SHP77 (cell line): ENCODE results near the gene ATP8B4.
"Not testable (repeated sequence)": the region's sequence is repeated elsewhere in the genome, so short reads cannot be mapped to it uniquely, and the experiment has no call there.

ENCODE experiments used
- DNase-seq, 2 experiments: peaks; one replicate each; lab custom pipeline; 2025; lab: John Stamatoyannopoulos, UW

Gene ATP8B4

GRCh38 chr15:50109076-50109987, 9.7 kb downstream of the ATP8B4 start:
- no peak for DNase-seq

DNA sequence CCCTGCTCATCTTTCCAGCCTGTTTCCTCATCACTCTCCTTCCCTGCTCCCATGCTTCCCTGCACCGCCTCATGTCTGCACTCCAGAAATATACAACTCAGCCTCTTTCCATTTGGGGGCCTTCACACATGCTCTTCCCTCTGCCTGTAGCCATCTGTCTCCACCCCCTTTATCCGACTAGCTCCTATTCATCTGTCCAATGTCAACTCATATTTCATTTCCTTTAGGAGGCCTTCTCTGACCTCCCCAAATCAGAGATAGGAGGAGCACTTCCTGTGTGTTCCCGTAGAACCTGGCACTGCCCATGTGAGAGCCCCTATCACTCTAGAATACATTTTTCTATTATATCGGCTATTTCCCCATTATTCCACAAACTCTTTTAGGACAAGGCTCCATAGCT, 10.6 kb downstream of the ATP8B4 start:
- DNase-seq: no peak

- no peak for DNase-seq
Measured at GRCh38 chr15:50107591-50108408, 11.2 kb downstream of the ATP8B4 start.

- DNase-seq: no peak
Measured at GRCh38 chr15:50107157-50107556, 11.9 kb downstream of the ATP8B4 start.

DNA sequence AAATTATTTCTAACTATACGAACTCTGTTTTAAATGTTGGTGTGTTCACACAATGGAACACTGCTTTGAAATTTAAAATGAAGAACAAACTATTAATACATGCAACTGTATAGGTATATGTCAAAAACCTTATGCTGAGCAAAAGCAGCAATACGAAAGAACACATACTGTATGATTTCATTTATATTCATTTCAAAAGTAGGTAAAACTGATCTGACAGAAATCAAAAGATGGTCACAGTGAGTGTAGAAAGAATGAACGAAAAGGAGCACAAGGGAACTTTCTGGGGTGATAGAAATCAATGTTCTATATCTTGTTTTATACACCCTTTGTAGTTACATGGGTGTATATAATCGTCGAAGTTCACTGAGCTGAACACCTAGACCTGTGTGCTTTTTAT, 12.6 kb downstream of the ATP8B4 start:
- no peak for DNase-seq

GRCh38 chr15:50100486-50100885, 18.5 kb downstream of the ATP8B4 start:
- DNase-seq: no peak

GRCh38 chr15:50098545-50098944, 20.5 kb downstream of the ATP8B4 start:
- no peak for DNase-seq

DNA sequence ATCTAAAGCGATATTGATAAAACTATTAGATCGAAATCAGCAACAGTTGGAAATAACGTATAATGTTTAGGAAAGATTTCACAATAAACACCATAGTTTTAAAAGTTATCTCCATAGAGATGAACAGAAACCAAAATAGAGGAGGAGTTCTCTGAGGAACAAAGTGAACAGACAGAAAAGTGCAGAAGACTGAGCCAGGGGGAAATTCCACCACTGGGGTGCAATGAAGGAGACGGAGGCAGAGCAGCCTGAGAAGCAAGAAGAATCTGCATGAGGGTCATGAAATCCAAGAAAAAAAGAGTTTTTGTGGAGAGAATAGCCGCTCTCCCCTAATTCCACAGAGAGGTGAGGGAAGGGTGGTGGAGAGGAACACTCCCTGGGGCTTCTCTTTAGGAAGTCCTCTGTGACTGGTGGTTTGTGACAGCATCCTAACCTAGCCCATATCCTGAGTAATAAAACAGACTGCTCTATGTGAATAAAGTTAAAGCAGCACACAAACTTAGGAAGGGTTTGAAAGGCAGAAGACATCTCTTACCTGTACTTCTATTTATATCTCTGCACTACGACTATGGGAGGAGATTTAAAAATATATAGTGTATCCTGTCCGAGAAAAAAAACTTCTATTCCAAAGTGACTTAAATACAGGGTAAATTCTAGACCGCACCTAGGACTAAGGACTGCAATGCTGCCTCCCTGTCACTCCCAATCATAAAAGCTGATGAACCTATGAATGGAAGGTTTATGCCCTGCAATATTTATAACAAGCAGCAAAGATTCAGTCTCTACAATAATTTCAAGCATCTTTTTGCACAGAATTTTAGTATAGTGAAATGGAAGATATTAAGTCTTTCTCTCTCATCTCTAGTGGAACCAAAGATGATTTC, 22.9 kb downstream of the ATP8B4 start:
- no peak for DNase-seq

DNA sequence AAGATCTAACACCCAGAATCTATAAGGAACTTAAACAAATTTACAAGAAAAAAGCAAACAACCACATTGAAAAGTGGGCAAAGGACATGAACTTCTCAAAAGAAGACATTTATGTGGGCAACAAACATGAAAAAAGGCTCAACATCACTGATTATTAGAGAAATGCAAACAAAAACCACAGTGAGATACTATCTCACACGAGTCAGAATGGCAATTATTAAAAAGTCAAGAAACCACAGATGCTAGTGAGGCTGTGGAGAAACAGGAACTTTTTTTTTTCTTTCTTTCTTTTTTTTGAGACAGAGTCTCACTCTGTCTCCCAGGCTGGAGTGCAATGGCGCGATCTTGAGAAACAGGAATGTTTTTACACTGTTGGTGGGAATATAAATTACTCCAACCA, 29.6 kb downstream of the ATP8B4 start:
- not testable (repeated sequence) for DNase-seq

- no peak for DNase-seq
Measured at GRCh38 chr15:50084932-50085331, 34.1 kb downstream of the ATP8B4 start.

DNA sequence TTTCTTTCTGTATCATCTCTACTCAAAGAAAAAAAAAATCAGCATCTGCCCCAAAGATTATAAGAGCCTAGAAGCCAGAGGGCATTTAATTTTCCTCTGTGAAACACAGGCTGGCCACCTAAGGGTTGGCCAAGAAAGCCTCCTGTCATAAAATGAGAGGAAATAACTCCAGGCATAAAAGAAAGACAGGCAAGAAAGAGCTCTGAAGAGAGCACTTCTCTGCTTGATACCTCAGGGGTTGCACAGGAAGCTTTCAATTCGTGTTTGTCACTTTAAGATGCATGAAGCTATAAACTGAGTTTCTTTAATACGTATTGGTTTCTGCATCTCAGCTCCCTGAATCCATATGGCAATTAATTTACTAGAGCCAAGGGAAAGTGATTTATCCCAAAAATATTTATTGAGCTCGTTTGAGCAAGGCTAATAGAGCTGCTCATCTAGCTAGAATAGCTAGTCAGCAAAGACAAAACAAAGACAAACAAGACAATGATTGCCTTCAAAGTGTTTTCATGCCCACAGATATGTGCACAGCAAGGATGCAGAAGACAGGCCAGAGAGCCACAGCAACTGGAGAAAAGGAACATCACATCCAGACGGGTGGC, 35.5 kb downstream of the ATP8B4 start:
- no peak for DNase-seq

DNA sequence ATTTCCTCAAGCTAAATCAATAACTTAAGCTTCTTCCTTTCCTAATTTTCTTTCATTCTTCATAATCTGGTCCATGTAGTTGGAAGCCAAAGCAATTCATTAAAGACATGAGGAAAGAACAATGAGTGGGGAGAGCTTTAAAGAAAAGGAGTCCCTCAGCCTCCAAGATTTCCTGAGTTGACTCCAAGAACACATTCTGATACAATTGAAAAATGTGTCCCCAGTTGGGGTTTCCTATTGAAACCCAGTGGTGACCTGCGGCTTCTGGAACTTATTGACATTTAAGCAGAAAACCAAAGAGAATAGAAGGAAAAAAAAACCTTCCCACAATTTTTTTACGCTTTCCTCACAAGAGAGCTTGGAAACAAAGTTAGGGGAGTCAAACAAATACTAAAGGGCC, 37.0 kb downstream of the ATP8B4 start:
- no peak for DNase-seq

DNA sequence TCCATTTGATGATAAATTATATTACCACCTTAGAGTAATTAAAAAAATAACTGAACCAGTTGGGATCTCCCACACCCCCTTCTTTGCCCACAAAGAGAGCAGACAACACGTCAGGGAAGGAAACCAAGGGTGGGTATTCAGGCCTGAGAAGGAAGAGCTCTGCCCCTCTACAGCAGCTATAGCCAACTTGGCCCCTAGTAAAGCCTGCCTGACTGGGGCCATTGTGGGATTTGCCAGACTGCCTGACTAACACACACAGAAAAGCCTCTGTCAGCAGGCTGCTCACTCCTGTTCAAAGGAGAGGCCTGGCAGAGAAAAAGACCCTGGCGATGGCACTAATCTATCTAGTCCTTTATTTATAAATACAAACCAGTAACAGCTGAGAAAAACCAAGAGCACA, 41.4 kb downstream of the ATP8B4 start:
- no peak for DNase-seq

- no peak for DNase-seq
Measured at GRCh38 chr15:50077176-50077575, 41.9 kb downstream of the ATP8B4 start.

DNA sequence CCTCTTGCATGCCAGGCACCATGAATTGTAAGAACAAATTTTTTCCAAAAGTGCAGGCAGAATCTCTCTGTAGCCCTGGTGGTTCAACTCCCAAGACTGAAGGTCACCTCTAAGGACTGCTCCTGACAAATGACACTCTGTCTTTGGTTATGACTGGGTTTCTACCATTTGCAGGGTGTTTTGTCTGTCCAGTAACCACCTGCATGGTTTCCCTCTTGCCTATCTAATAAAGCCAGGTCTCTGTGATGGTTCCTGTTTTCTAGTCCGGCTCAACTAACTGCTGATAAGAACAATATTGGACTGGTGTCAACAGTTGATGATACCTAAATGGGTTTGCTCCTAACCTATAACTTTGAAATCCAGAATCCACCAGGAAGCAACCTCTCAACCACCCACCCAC, 43.7 kb downstream of the ATP8B4 start:
- DNase-seq: no peak

DNA sequence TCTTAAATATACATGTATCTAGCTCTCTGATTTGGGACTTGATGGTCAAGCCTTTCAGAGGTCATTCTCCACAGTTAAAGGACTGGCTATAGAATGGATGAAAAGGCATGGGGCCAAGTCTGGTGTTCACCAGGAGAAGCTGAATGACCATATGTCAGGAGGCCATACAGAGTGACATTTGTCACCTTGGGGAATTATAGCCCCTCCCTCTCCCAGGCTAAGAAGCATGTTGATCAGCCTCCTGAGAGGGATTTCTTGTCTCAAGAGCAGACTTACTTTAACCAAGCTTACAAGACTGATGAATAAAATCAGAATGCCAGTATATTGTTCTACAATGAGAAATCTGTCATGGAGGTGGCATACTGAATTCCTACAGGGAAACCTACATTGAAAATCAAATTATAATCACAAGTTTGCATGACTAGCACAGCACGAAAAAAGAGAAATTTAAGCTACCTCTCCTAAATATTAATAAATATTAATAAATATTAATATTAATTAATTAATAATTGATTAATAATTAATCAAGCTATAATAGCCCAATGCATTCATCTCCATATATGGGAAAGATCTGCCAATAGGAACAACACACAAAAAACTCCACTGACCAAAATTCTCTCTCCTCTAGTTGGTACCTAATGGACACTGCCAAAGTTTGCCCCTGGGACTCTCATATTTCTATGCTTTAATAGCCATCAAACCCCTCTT, 47.3 kb downstream of the ATP8B4 start:
- no peak for DNase-seq

GRCh38 chr15:50068016-50068415, 51.0 kb downstream of the ATP8B4 start:
- no peak for DNase-seq

- no peak for DNase-seq
Measured at GRCh38 chr15:50067254-50067653, 51.8 kb downstream of the ATP8B4 start.

DNA sequence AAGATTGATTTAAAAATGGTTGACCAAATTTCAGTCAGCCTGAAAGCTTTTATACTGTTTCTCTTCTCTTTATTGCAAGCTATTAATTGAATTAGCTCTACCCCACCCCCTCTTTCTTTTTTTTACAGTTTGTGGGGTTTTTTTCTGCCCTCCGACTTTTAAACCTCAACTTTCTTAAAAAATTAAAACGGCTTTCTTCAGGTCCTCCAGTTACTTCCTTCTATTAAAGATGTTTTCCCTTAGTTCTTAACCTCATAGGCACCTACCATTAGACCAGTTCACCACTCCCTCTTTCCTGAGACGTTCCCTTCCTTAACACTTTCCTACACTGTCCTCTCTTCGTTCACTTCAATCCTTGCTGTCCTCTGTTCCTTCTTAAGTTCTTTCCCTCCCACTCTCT, 52.4 kb downstream of the ATP8B4 start:
- no peak for DNase-seq

GRCh38 chr15:50066202-50066601, 52.8 kb downstream of the ATP8B4 start:
- DNase-seq: no peak

GRCh38 chr15:50065279-50065678, 53.8 kb downstream of the ATP8B4 start:
- no peak for DNase-seq
